ENCODE data around the gene THSD7A.

Gene THSD7A

DNA sequence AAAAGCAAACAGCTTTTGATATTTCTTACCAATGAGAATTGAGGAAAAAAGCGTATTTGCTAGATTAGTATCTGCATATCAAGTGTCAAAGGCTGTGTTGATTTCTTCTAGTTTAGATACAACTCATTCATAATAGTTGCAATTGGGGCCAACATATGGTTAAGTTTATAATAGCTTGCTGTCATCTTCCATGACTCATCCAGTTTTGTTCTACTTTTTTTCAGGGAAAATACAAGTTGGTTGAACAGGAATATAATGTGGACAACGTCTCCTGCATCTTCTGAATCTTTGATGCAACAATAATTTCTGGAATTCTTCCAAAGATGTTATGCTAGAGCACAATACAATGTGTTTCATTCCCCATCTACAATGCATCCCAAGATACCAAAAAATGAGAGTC is 182.0 kb downstream of the THSD7A start:
- Histone ChIP-seq H3K27ac (ENCODE audit: insufficient read depth, low read depth, low read length, poor library complexity, severe bottlenecking) (no peak overlapping the region), H3K9me3 (ENCODE audit: control insufficient read depth, low read length) (no peaks in the 10 kb centered on the region), H3K4me3 (ENCODE audit: insufficient read depth, low read depth, low read length) (no peak overlapping the region), H3K36me3 (ENCODE audit: control insufficient read depth, insufficient read depth, low read length) (no peaks in the 10 kb centered on the region), H3K4me1 (ENCODE audit: control insufficient read depth, insufficient read depth, low read length) (no peaks in the 10 kb centered on the region), H3K27me3 (ENCODE audit: control insufficient read depth, insufficient read depth, low read length, poor library complexity, severe bottlenecking) (no peaks in the 10 kb centered on the region)
- WGBS, 2 experiments: 79 to 92% methylated on average over 2 of the region's 2 CpGs

DNA sequence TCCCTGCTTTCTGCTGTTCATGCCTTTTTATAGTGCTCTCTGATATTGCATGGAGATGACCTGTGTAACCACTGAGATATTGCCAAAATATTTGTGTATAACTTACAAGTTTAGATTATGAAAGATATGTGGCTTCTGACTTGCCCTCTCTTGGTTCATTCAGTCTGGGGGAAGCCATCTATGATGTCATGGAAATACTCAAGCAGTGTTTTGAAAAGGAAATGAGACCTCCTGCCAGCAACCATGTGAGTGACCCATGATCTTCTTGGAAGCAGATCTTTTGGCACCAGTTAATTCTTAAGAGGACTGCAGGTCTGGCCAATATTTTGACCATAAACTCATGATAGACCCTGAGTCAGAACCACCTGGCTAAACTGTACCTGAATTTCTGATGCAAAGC is 183.0 kb downstream of the THSD7A start:
- no peaks in the 10 kb centered on the region for H3K27me3 ChIP-seq (ENCODE audit: control insufficient read depth, insufficient read depth, low read length, poor library complexity, severe bottlenecking)
- H3K27ac ChIP-seq (ENCODE audit: insufficient read depth, low read depth, low read length, poor library complexity, severe bottlenecking): no peak overlapping the region
- H3K9me3 ChIP-seq (ENCODE audit: control insufficient read depth, low read length): no peaks in the 10 kb centered on the region
- H3K4me1 ChIP-seq (ENCODE audit: control insufficient read depth, insufficient read depth, low read length): no peaks in the 10 kb centered on the region
- H3K36me3 ChIP-seq (ENCODE audit: control insufficient read depth, insufficient read depth, low read length): no peaks in the 10 kb centered on the region
- H3K4me3 ChIP-seq (ENCODE audit: insufficient read depth, low read depth, low read length): no peak overlapping the region

GRCh38 chr7:11648101-11648500 is 183.9 kb downstream of the THSD7A start:
- Histone ChIP-seq H3K27ac (ENCODE audit: insufficient read depth, low read depth, low read length, poor library complexity, severe bottlenecking) (no peak overlapping the region), H3K36me3 (ENCODE audit: control insufficient read depth, insufficient read depth, low read length) (no peaks in the 10 kb centered on the region), H3K9me3 (ENCODE audit: control insufficient read depth, low read length) (no peaks in the 10 kb centered on the region), H3K27me3 (ENCODE audit: control insufficient read depth, insufficient read depth, low read length, poor library complexity, severe bottlenecking) (no peaks in the 10 kb centered on the region), H3K4me3 (ENCODE audit: insufficient read depth, low read depth, low read length) (no peak overlapping the region), H3K4me1 (ENCODE audit: control insufficient read depth, insufficient read depth, low read length) (no peaks in the 10 kb centered on the region)
- 87 to 93% methylated on average over 3 of the region's 3 CpGs for WGBS, 2 experiments

DNA sequence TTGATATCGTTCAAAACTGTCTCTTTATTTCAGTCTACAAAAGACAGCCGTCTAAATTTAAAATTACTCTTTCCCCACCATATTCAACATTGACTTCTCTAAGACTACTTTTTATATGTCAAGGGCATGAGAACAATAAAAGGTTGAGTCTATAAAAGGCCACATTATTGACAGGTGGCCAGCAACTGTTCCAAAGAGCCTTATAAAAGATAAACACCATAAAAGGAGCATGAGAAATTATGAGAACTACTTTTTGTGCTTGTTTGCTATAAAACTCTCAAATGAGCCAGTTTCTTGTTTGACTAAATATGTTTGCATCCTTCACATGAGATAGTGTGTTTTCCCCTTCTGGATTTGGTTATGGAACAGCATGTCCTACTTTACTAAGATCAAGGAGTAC is 189.2 kb downstream of the THSD7A start:
- WGBS, 2 experiments: 93 to 100% methylated on average over 2 of the region's 2 CpGs
- Histone ChIP-seq H3K36me3 (ENCODE audit: control insufficient read depth, insufficient read depth, low read length) (no peaks in the 10 kb centered on the region), H3K27ac (ENCODE audit: insufficient read depth, low read depth, low read length, poor library complexity, severe bottlenecking) (no peak overlapping the region), H3K9me3 (ENCODE audit: control insufficient read depth, low read length) (no peaks in the 10 kb centered on the region), H3K4me1 (ENCODE audit: control insufficient read depth, insufficient read depth, low read length) (no peaks in the 10 kb centered on the region), H3K4me3 (ENCODE audit: insufficient read depth, low read depth, low read length) (no peak overlapping the region), H3K27me3 (ENCODE audit: control insufficient read depth, insufficient read depth, low read length, poor library complexity, severe bottlenecking) (no peaks in the 10 kb centered on the region)

DNA sequence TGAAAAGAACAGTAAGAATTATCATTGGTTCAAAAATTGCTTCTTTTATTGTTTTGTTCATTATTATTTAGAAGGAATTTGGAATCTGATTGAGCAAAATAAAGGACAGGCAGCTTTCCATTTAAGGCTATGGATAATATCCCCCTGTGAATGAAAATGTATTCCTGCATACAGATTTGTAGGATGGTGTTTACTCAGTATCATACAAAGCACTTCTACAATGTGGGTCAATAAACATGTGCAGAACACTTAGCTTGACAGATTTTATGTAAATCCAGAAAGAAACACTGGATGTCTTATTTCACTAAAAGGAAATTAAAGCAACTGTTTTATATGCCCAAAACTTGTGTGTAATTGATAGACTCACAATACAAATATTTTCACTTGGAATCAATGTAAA is 189.7 kb downstream of the THSD7A start:
- no peaks in the 10 kb centered on the region for H3K9me3 ChIP-seq (ENCODE audit: control insufficient read depth, low read length)
- H3K4me3 ChIP-seq (ENCODE audit: insufficient read depth, low read depth, low read length): no peak overlapping the region

GRCh38 chr7:11638011-11638774 is 193.8 kb downstream of the THSD7A start:
- Histone ChIP-seq H3K36me3 (ENCODE audit: control insufficient read depth, insufficient read depth, low read length) (no peaks in the 10 kb centered on the region), H3K27ac (ENCODE audit: insufficient read depth, low read depth, low read length, poor library complexity, severe bottlenecking) (no peak overlapping the region), H3K4me1 (ENCODE audit: control insufficient read depth, insufficient read depth, low read length) (no peaks in the 10 kb centered on the region), H3K4me3 (ENCODE audit: insufficient read depth, low read depth, low read length) (no peak overlapping the region), H3K27me3 (ENCODE audit: control insufficient read depth, insufficient read depth, low read length, poor library complexity, severe bottlenecking) (no peaks in the 10 kb centered on the region), H3K9me3 (ENCODE audit: control insufficient read depth, low read length) (no peaks in the 10 kb centered on the region)
- 89 to 100% methylated on average over 2 to 3 of the region's 4 CpGs for WGBS, 2 experiments

More for the DNA sequence above, 189.7 kb downstream of the THSD7A start:
- Histone ChIP-seq H3K4me1 (ENCODE audit: control insufficient read depth, insufficient read depth, low read length) (no peaks in the 10 kb centered on the region), H3K36me3 (ENCODE audit: control insufficient read depth, insufficient read depth, low read length) (no peaks in the 10 kb centered on the region), H3K27me3 (ENCODE audit: control insufficient read depth, insufficient read depth, low read length, poor library complexity, severe bottlenecking) (no peaks in the 10 kb centered on the region), H3K27ac (ENCODE audit: insufficient read depth, low read depth, low read length, poor library complexity, severe bottlenecking) (no peak overlapping the region)

DNA sequence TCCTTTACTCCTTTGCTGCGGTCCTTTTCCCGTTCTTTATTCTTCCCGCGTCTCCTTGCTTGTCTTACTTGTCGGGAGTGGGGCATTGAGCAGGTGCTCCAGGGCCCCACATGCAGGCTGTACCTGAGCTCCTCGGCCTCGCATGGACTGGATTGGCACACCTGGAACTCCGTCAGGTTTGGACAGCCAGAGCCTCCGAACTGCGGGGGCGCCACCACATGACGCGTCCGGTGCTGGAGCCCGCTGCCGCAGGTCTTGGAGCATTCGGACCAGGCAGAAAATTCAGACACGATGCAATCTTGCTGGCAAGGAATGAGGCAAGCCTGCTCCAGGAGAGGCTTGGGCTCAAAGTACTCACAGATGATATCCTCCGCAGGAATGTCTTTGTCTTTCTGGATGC is 195.7 kb downstream of the THSD7A start:
- Histone ChIP-seq H3K27me3 (ENCODE audit: control insufficient read depth, insufficient read depth, low read length, poor library complexity, severe bottlenecking) (no peaks in the 10 kb centered on the region), H3K4me1 (ENCODE audit: control insufficient read depth, insufficient read depth, low read length) (no peaks in the 10 kb centered on the region), H3K36me3 (ENCODE audit: control insufficient read depth, insufficient read depth, low read length) (no peaks in the 10 kb centered on the region), H3K9me3 (ENCODE audit: control insufficient read depth, low read length) (no peaks in the 10 kb centered on the region), H3K27ac (ENCODE audit: insufficient read depth, low read depth, low read length, poor library complexity, severe bottlenecking) (no peak overlapping the region), H3K4me3 (ENCODE audit: insufficient read depth, low read depth, low read length) (no peak overlapping the region)
- WGBS, 2 experiments: 97% methylated on average over 19 of the region's 19 CpGs

DNA sequence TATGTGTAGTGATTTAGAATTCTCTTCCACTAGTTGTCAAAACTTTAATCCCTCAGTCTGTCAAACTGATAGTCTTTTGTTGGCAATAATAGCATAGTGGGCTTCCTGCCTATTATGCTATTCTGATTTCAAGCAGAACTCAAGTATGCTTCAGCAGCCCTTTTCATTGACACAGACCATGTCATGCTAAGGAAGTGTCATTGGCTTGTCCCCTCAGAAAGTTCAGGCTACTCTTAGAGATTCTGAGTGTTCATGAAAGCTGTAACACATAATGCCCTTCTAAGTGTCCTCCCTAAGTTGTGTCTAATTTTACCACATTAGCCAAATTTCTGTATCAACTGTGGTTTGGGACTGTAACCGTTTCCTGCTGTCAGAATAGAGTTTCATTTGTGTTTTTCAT is 198.7 kb downstream of the THSD7A start:
- Histone ChIP-seq H3K27ac (ENCODE audit: insufficient read depth, low read depth, low read length, poor library complexity, severe bottlenecking) (no peak overlapping the region), H3K36me3 (ENCODE audit: control insufficient read depth, insufficient read depth, low read length) (no peaks in the 10 kb centered on the region), H3K4me1 (ENCODE audit: control insufficient read depth, insufficient read depth, low read length) (no peaks in the 10 kb centered on the region), H3K9me3 (ENCODE audit: control insufficient read depth, low read length) (no peaks in the 10 kb centered on the region), H3K27me3 (ENCODE audit: control insufficient read depth, insufficient read depth, low read length, poor library complexity, severe bottlenecking) (no peaks in the 10 kb centered on the region), H3K4me3 (ENCODE audit: insufficient read depth, low read depth, low read length) (no peak overlapping the region)
- WGBS, 2 experiments: 100% methylated on average over 1 of the region's 1 CpG; no CpG with 5 or more reads in 1 of the 2 experiments

GRCh38 chr7:11630355-11630754 is 201.6 kb downstream of the THSD7A start:
- Histone ChIP-seq H3K4me3 (ENCODE audit: insufficient read depth, low read depth, low read length) (no peak overlapping the region), H3K27me3 (ENCODE audit: control insufficient read depth, insufficient read depth, low read length, poor library complexity, severe bottlenecking) (no peaks in the 10 kb centered on the region), H3K36me3 (ENCODE audit: control insufficient read depth, insufficient read depth, low read length) (no peaks in the 10 kb centered on the region), H3K27ac (ENCODE audit: insufficient read depth, low read depth, low read length, poor library complexity, severe bottlenecking) (no peak overlapping the region), H3K9me3 (ENCODE audit: control insufficient read depth, low read length) (no peaks in the 10 kb centered on the region), H3K4me1 (ENCODE audit: control insufficient read depth, insufficient read depth, low read length) (no peaks in the 10 kb centered on the region)
- 90 to 100% methylated on average over 2 of the region's 2 CpGs for WGBS, 2 experiments

- Histone ChIP-seq H3K36me3 (ENCODE audit: control insufficient read depth, insufficient read depth, low read length) (no peaks in the 10 kb centered on the region), H3K27ac (ENCODE audit: insufficient read depth, low read depth, low read length, poor library complexity, severe bottlenecking) (no peak overlapping the region), H3K27me3 (ENCODE audit: control insufficient read depth, insufficient read depth, low read length, poor library complexity, severe bottlenecking) (no peaks in the 10 kb centered on the region), H3K4me1 (ENCODE audit: control insufficient read depth, insufficient read depth, low read length) (no peaks in the 10 kb centered on the region), H3K9me3 (ENCODE audit: control insufficient read depth, low read length) (no peaks in the 10 kb centered on the region), H3K4me3 (ENCODE audit: insufficient read depth, low read depth, low read length) (no peak overlapping the region)
- WGBS, 2 experiments: 83% methylated on average over 2 of the region's 2 CpGs
Measured at GRCh38 chr7:11625669-11626068, 206.3 kb downstream of the THSD7A start.

Data from ectodermal cell (in vitro differentiated cells).